Thoracic aorta (tissue), 2 donors: Measurements from ENCODE around the gene RUNX2. TPM values are rescaled to one million over a fixed set of nuclear protein-coding genes. Genes with fewer than 3 reads are reported as not detected.

Experiments used
- ATAC-seq: fragments of 150-250 bp; one replicate; pipeline ENCODE4 v1.8.0; 2017; ENCODE audit warnings: low read depth; ENCODE audit not compliant: insufficient number of reproducible peaks, low FRiP score
- DNase-seq: peaks from one replicate; pipeline ENCODE4 v3.0.0-alpha.2; 2020; ENCODE audit warnings: low spot score
- H3K27ac ChIP-seq, 2 donors: fragments of 200-600 bp; sonication (generic); 1 replicate in 1 of 2; 2 replicates in 1 of 2; pipeline ENCODE4 v1.5.1; 2016; ENCODE audit warnings: mild to moderate bottlenecking in 2 of 2, moderate library complexity in 2 of 2
- H3K27me3 ChIP-seq: fragments of 200-600 bp; sonication (generic); replicated peaks from 2 replicates; pipeline ENCODE4 v1.6.0; 2016; ENCODE audit warnings: mild to moderate bottlenecking; ENCODE audit not compliant: insufficient read depth
- H3K36me3 ChIP-seq: fragments of 200-600 bp; sonication (generic); one replicate; pipeline ENCODE4 v1.5.1; 2016
- H3K4me1 ChIP-seq, 2 donors: fragments of 200-600 bp; sonication (generic); 1 replicate in 1 of 2; 2 replicates in 1 of 2; pipeline versions ENCODE4 v1.5.1 to v1.6.0; 2016; ENCODE audit warnings: low read depth in 2 of 2, mild to moderate bottlenecking in 1 of 2; ENCODE audit not compliant: control insufficient read depth in 1 of 2
- H3K4me3 ChIP-seq: fragments of 200-600 bp; sonication (generic); 2 replicates; pipeline ENCODE4 v1.5.1; 2016; ENCODE audit warnings: mild to moderate bottlenecking
- H3K9me3 ChIP-seq: fragments of 200-600 bp; sonication (generic); 2 replicates; pipeline ENCODE4 v1.5.1; 2016
- CTCF ChIP-seq: fragments of 200-600 bp; sonication (generic); IDR thresholded peaks from one replicate; pipeline ENCODE4 v1.5.1; 2019; ENCODE audit warnings: antibody characterized with exemption
- total RNA-seq, 2 donors: library from RNA; depleted of rRNA; stranded (reverse); fragments of >200 nt; gene quantifications; one replicate each; pipeline versions ENCODE4 v1.1.0 to v1.2.3, GENCODE V29; 2016

Gene RUNX2
- total RNA-seq, 2 donors from 2014 or later, result 3.2 to 7.9 TPM

- Histone ChIP-seq H3K4me3 (no peak overlapping the region), H3K4me1 (no peaks in the 10 kb centered on the region), H3K27me3 (no peaks in the 10 kb centered on the region), H3K9me3 (peaks cover 9% of the 10 kb centered on the region), H3K27ac (no peak overlapping the region), H3K36me3 (no peaks in the 10 kb centered on the region)
- no peak for ATAC-seq
- no peak for TF ChIP-seq CTCF
- DNase-seq, result no peak
Measured at GRCh38 chr6:45684476-45684875, 356.3 kb downstream of the RUNX2 start.

GRCh38 chr6:45685076-45685475 is 356.9 kb downstream of the RUNX2 start:
- H3K36me3 ChIP-seq, result no peaks in the 10 kb centered on the region
- no peak for TF ChIP-seq CTCF
- H3K4me3 ChIP-seq, result no peak overlapping the region
- no peaks in the 10 kb centered on the region for H3K27me3 ChIP-seq
- no peak overlapping the region for H3K27ac ChIP-seq
- no peak for ATAC-seq
- H3K4me1 ChIP-seq, result no peaks in the 10 kb centered on the region
- H3K9me3 ChIP-seq, result peaks cover 8% of the 10 kb centered on the region
- DNase-seq, result no peak

- no peaks in the 10 kb centered on the region for H3K27me3 ChIP-seq
- no peak overlapping the region for H3K4me3 ChIP-seq
- DNase-seq (no peak), ATAC-seq (no peak)
- H3K36me3 ChIP-seq, result no peaks in the 10 kb centered on the region
- no peak overlapping the region for H3K27ac ChIP-seq
- no peaks in the 10 kb centered on the region for H3K4me1 ChIP-seq
- H3K9me3 ChIP-seq, result no peaks in the 10 kb centered on the region
- no peak for TF ChIP-seq CTCF
Measured at GRCh38 chr6:45686841-45687569, 358.9 kb downstream of the RUNX2 start.

- H3K27me3 ChIP-seq, result no peaks in the 10 kb centered on the region
- no peak for TF ChIP-seq CTCF
- no peak overlapping the region for H3K27ac ChIP-seq
- H3K4me3 ChIP-seq, result no peak overlapping the region
- no peak for DNase-seq
- no peaks in the 10 kb centered on the region for H3K4me1 ChIP-seq
- H3K9me3 ChIP-seq, result no peaks in the 10 kb centered on the region
- no peak for ATAC-seq
- H3K36me3 ChIP-seq, result no peaks in the 10 kb centered on the region
Measured at GRCh38 chr6:45687570-45687969, 359.4 kb downstream of the RUNX2 start.

GRCh38 chr6:45688180-45688579 is 360.1 kb downstream of the RUNX2 start:
- Histone ChIP-seq H3K27me3 (no peaks in the 10 kb centered on the region), H3K36me3 (no peaks in the 10 kb centered on the region), H3K4me1 (no peaks in the 10 kb centered on the region), H3K4me3 (no peak overlapping the region), H3K9me3 (no peaks in the 10 kb centered on the region), H3K27ac (no peak overlapping the region)
- no peak for ATAC-seq
- no peak for TF ChIP-seq CTCF
- no peak for DNase-seq
